Thymus (tissue), 11 donors: Measurements from ENCODE around the gene VTA1. TPM values are rescaled to one million over a fixed set of nuclear protein-coding genes. Genes with fewer than 3 reads are reported as not detected.
A peak's percentile ranks its signal among the peaks of the same experiment; 100 is the strongest.
"Not testable (repeated sequence)": the region's sequence is repeated elsewhere in the genome, so short reads cannot be mapped to it uniquely, and the experiment has no call there.

Experiments used
- DNase-seq, 9 donors: peaks; one replicate each; pipeline ENCODE4 v3.0.0-alpha.2; 2013; ENCODE audit warnings: low spot score in 9 of 9, low read depth in 6 of 9, missing footprints in 1 of 9
- H3K27ac ChIP-seq, 2 donors: one replicate each; pipeline ENCODE4 v1.5.1; 2013; ENCODE audit warnings: control low read depth in 1 of 2, low read depth in 1 of 2, low read length in 1 of 2, mild to moderate bottlenecking in 1 of 2, moderate library complexity in 1 of 2
- H3K27me3 ChIP-seq, 2 donors: one replicate each; pipeline ENCODE4 v1.5.1; 2013; ENCODE audit warnings: low read length in 1 of 2; ENCODE audit not compliant: control insufficient read depth in 2 of 2, insufficient read depth in 1 of 2
- H3K36me3 ChIP-seq, 2 donors: one replicate each; pipeline ENCODE4 v1.5.1; 2013; ENCODE audit warnings: low read length in 1 of 2, mild to moderate bottlenecking in 1 of 2, moderate library complexity in 1 of 2; ENCODE audit not compliant: control insufficient read depth in 2 of 2, insufficient read depth in 2 of 2
- H3K4me1 ChIP-seq, 2 donors: one replicate each; pipeline ENCODE4 v1.5.1; 2013; ENCODE audit warnings: low read length in 2 of 2; ENCODE audit not compliant: control insufficient read depth in 2 of 2, insufficient read depth in 2 of 2
- H3K4me3 ChIP-seq, 2 donors: one replicate each; pipeline ENCODE4 v1.5.1; 2013; ENCODE audit warnings: low read length in 2 of 2, control low read depth in 1 of 2, mild to moderate bottlenecking in 1 of 2
- H3K9me3 ChIP-seq, 2 donors: one replicate each; pipeline ENCODE4 v1.5.1; 2013; ENCODE audit warnings: low read length in 1 of 2, mild to moderate bottlenecking in 1 of 2; ENCODE audit not compliant: control insufficient read depth in 2 of 2, insufficient read depth in 1 of 2
- WGBS: extraction: QIAGEN DNeasy Blood & Tissue Kit; methylation state at CpG from one replicate; pipeline ENCODE4 v1.1.7; 2013; 5-methylcytosine and 5-hydroxymethylcytosine counted together
- polyA plus RNA-seq: library from polyadenylated mRNA; stranded (reverse); fragments of 200-250 nt; gene quantifications from one replicate; pipeline ENCODE4 v1.2.3, GENCODE V29; 2013
- total RNA-seq: library from RNA; stranded (reverse); fragments of 120-200 nt; gene quantifications from one replicate; pipeline ENCODE4 v1.2.4, GENCODE V29; 2013
- donor health status: healthy.

VTA1 gene
- total and polyA plus RNA-seq, 2 donors, result 35.7 to 57.1 TPM

DNA sequence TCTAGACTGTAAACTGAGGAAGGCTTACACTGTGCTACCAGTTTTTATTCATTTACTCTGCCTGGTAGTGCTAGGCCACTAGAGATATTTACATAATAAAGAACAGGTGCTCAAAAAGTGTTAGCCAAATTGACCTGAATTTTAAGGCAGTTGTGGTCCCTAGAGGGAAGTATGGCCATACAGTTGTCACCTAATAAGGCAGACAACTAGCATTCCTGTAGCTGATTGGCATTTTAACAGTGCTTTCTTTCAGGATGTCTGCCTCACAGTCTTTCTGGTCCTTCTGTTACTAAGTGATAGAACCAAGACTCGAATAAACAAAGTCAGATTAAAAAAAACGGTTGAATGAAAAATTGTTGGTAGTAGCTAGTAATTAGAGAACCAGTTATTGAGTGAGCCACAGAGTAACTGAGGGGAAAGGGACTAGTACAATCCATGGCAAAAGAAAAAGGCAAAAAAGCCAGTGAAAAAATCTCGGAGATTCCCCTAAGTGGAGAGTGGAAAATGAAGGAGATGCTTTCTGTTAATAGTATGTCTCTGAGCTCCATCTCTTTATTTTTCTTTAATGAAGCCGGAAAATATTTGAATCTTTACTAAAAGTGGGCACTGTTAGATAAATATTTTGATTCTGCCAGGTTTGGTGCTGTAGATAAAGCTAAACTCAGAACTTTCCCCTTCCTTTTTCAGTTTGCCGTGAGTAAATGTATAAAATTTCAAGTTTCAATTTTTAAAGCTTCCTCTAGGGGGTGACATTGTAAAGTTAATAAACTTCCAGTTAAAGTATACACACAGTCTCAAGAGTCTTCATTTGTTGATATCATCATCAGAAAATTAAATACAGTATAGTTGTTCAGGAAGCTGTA lies 9.1 kb downstream of the VTA1 start:
- Histone ChIP-seq H3K4me3 (no peak overlapping the region), H3K4me1 (no peaks in the 10 kb centered on the region), H3K27me3 (no peaks in the 10 kb centered on the region), H3K9me3 (no peaks in the 10 kb centered on the region), H3K27ac (no peak overlapping the region), H3K36me3 (no peaks in the 10 kb centered on the region)
- DNase-seq, result peak in 7 of 9 donors; percentile 11 to 65 (median 24)
- WGBS, result 59% methylated on average over 5 of the region's 5 CpGs

DNA sequence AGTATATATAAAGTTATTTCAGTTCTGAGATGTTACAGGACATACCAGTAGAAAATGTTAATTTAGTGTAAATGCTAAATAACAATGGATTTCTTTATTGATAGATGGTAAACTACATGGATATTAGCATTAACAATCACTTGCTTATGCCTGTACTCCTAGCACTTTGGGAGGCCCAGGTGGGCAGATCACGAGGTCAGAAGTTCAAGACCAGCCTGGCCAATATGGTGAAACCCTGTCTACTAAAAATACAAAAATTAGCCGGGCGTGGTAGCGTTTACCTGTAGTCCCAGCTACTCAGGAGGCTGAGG lies 9.7 kb downstream of the VTA1 start:
- not testable (repeated sequence) for H3K36me3 ChIP-seq, H3K4me1 ChIP-seq, H3K27me3 ChIP-seq, H3K4me3 ChIP-seq, H3K9me3 ChIP-seq, DNase-seq, H3K27ac ChIP-seq
- WGBS, result 98% methylated on average over 4 of the region's 4 CpGs

DNA sequence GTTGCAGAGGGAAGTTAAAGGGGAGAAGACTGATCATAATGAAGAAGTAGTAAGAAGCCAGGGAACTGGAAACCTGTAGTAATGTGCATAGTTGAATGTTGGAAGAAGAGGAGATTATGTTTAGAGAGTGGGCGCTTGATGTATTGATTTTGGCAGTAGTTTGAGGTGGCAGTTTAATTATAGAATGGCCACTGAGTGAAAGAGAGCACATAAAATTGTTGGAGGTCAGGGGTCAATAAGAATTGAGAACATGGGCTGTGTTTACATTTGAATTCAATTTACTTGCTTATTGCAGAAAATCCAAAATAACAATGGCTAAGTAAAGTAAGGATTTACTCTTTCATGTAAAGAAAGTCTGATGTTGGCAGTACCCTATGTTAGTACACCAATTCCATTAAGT lies 15.7 kb downstream of the VTA1 start:
- 100% methylated on average over 1 of the region's 1 CpG for WGBS
- H3K27ac ChIP-seq, result no peak overlapping the region
- H3K27me3 ChIP-seq, result no peaks in the 10 kb centered on the region
- H3K9me3 ChIP-seq, result no peaks in the 10 kb centered on the region
- no peak overlapping the region for H3K4me3 ChIP-seq
- peaks cover 7 to 15% of the 10 kb centered on the region in 2 donors for H3K36me3 ChIP-seq
- DNase-seq, result no peak
- H3K4me1 ChIP-seq, result no peaks in the 10 kb centered on the region

DNA sequence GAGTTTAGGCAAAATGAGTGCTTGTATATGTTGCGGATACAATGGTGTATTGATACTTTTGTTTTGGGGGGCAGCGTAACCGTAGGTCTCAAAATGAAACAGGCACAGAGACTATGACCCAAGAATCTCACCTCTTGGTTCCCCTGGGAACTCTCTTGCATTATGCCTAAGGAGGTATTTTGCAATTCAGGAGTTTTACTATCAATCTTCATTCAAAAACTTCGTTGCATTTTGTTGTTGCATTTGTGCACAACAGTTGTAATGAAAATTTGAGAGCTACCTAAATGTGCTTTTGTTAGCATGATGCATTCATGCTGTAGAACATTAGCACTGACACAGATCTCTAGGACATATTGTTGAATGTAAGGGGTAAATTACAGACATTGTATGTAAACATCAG lies 18.2 kb downstream of the VTA1 start:
- no peak overlapping the region for H3K27ac ChIP-seq
- H3K36me3 ChIP-seq, result peaks cover 7 to 21% of the 10 kb centered on the region in 2 donors
- DNase-seq, result no peak
- 97% methylated on average over 4 of the region's 4 CpGs for WGBS
- H3K4me3 ChIP-seq, result no peak overlapping the region
- H3K4me1 ChIP-seq, result no peaks in the 10 kb centered on the region
- H3K9me3 ChIP-seq, result no peaks in the 10 kb centered on the region
- no peaks in the 10 kb centered on the region for H3K27me3 ChIP-seq

DNA sequence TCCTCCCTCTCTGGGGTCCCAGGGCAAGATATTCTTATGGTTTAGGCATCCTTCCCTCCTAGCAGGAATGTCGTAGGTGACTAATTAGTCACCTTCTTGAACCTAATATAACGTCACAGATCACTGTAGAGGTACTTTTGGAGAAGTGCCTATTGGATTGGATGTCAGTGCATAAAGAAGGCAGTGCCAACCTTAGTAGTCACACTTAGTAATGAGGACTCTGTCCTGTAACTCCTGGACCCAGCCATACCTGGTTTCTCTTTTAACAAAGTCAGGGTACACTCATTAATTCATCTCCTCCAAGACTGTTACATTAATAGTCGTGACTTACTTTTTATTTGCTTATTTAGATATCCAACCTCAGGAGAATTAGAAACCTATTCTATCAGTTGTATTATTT lies 20.0 kb downstream of the VTA1 start:
- peaks cover 11 to 28% of the 10 kb centered on the region in 2 donors for H3K36me3 ChIP-seq
- H3K27me3 ChIP-seq, result no peaks in the 10 kb centered on the region
- H3K4me3 ChIP-seq, result no peak overlapping the region
- no peaks in the 10 kb centered on the region for H3K9me3 ChIP-seq
- no peak for DNase-seq
- H3K4me1 ChIP-seq, result no peaks in the 10 kb centered on the region
- H3K27ac ChIP-seq, result no peak overlapping the region
- WGBS, result 95% methylated on average over 3 of the region's 3 CpGs

DNA sequence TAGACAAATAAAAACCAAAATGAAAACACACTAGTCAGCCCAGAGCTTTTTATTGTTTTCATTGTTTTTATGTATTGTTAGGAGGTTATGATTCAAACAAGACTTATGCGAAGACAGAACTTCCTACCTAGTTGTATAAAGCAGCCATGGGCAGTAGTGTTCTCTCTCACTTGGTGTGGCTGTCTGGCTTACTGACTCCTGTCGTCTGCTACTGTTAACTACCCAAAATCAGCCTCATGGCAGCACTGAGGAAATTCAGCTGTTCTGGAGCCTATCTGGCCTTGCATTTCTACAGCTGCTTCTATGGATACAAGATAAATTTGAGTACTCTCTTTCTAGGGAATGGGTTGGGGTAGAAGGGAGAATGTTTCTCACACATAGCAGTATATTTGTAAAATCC lies 20.4 kb downstream of the VTA1 start:
- Histone ChIP-seq H3K27me3 (no peaks in the 10 kb centered on the region), H3K27ac (no peak overlapping the region), H3K9me3 (no peaks in the 10 kb centered on the region), H3K36me3 (peaks cover 11 to 32% of the 10 kb centered on the region in 2 donors), H3K4me1 (no peaks in the 10 kb centered on the region), H3K4me3 (no peak overlapping the region)
- DNase-seq, result no peak
- WGBS, result 97% methylated on average over 2 of the region's 2 CpGs

DNA sequence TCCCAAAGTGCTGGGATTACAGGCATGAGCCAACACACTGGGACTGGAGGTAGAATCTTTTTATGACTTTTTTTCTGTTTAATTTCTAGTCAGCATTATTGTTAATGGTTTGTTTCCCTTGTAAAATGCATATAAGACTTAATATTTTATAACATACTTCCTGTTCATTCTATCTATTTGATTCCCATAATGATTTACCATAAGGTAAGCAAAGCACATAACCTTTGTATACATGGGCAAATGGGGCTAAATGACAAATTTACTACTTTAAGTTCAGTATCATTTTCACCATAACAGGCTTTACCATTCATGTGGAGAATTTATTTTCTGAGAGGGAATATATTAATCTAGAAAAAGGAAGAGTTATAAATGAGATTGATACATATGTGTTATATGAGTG lies 24.3 kb downstream of the VTA1 start:
- Histone ChIP-seq H3K27ac (no peak overlapping the region), H3K4me1 (no peaks in the 10 kb centered on the region), H3K9me3 (no peaks in the 10 kb centered on the region), H3K27me3 (no peaks in the 10 kb centered on the region), H3K4me3 (no peak overlapping the region), H3K36me3 (peaks cover 18 to 50% of the 10 kb centered on the region in 2 donors)
- DNase-seq, result no peak

DNA sequence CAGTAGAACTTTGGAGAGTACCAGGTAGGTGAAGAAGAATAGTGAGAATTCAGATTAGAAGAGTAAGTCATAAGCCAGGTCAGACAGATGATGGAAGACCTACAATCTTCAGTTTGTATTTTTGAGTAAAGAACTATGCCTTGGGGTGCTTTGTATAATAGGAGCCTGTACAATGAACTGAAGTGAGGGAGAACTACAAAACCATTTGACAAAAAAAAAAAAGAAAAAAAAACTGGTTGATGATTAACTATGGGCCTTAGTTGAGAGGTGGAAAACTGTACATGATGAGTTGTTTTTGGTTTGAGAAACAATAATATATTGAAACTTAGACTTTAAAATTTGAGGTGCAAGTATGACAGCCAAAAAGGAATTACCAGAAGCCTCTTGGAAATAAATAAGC lies 25.7 kb downstream of the VTA1 start:
- Histone ChIP-seq H3K27ac (no peak overlapping the region), H3K36me3 (peaks cover 11 to 45% of the 10 kb centered on the region in 2 donors), H3K27me3 (no peaks in the 10 kb centered on the region), H3K4me1 (no peaks in the 10 kb centered on the region), H3K4me3 (no peak overlapping the region), H3K9me3 (no peaks in the 10 kb centered on the region)
- DNase-seq, result no peak

DNA sequence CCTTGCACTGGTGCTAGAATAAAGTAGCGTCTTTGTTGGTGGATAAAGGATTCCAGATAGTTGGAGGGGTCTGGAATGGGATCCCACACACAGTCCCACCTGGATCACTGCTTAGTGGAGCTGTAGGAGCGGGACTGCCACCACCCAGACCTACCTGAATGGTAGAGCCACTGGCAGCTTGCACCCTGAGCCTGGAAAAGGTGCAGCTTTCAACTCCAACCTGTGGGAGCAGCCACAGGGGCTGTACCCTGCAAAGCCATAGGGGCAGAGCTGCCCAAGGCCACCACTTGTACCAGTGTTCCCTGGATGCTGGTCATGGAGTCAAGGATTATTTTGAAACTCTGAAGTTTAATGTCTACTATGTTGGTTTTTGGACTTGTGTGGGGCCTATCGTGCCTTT lies 26.9 kb downstream of the VTA1 start:
- WGBS, result 100% methylated on average over 3 of the region's 3 CpGs
- Histone ChIP-seq H3K27me3 (no peaks in the 10 kb centered on the region), H3K36me3 (peaks cover 11 to 44% of the 10 kb centered on the region in 2 donors), H3K4me1 (no peaks in the 10 kb centered on the region), H3K4me3 (no peak overlapping the region), H3K27ac (no peak overlapping the region), H3K9me3 (no peaks in the 10 kb centered on the region)
- no peak for DNase-seq
